Activated effector memory CD4-positive, alpha-beta T cell treated with Interleukin-2 at 50 U/mL for 16 hours (primary cell): ENCODE measurements around the gene RSPRY1.
"Not testable (repeated sequence)": the region's sequence is repeated elsewhere in the genome, so short reads cannot be mapped to it uniquely, and the experiment has no call there.

Experiments
- DNase-seq: peaks from one replicate; pipeline ENCODE4 v3.0.0-alpha.2; 2020

The RSPRY1 gene

GRCh38 chr16:57186872-57187854 is 1.0 kb downstream of the RSPRY1 start:
- DNase-seq = peak; percentile 9

GRCh38 chr16:57187902-57188710 is 2.0 kb downstream of the RSPRY1 start:
- not testable (repeated sequence) for DNase-seq

GRCh38 chr16:57188711-57189002 is 2.5 kb downstream of the RSPRY1 start:
- no peak for DNase-seq

- DNase-seq = not testable (repeated sequence)
Measured at GRCh38 chr16:57189527-57189926, 3.4 kb downstream of the RSPRY1 start.

GRCh38 chr16:57190136-57190535 is 4.0 kb downstream of the RSPRY1 start:
- DNase-seq = no peak

- DNase-seq = no peak
Measured at GRCh38 chr16:57191056-57191571, 5.0 kb downstream of the RSPRY1 start.

- no peak for DNase-seq
Measured at GRCh38 chr16:57192146-57192545, 6.0 kb downstream of the RSPRY1 start.

GRCh38 chr16:57192720-57193486 is 6.8 kb downstream of the RSPRY1 start:
- no peak for DNase-seq

GRCh38 chr16:57194512-57194911 is 8.4 kb downstream of the RSPRY1 start:
- DNase-seq = no peak

- no peak for DNase-seq
Measured at GRCh38 chr16:57196286-57196685, 10.2 kb downstream of the RSPRY1 start.

GRCh38 chr16:57196753-57197152 is 10.6 kb downstream of the RSPRY1 start:
- DNase-seq = no peak

- not testable (repeated sequence) for DNase-seq
Measured at GRCh38 chr16:57200321-57200720, 14.2 kb downstream of the RSPRY1 start.

- not testable (repeated sequence) for DNase-seq
Measured at GRCh38 chr16:57200926-57201325, 14.8 kb downstream of the RSPRY1 start.

- DNase-seq = no peak
Measured at GRCh38 chr16:57202095-57202886, 16.2 kb downstream of the RSPRY1 start.

GRCh38 chr16:57203451-57203850 is 17.3 kb downstream of the RSPRY1 start:
- DNase-seq = no peak

- DNase-seq = no peak
Measured at GRCh38 chr16:57204675-57205074, 18.5 kb downstream of the RSPRY1 start.

- no peak for DNase-seq
Measured at GRCh38 chr16:57208926-57209325, 22.8 kb downstream of the RSPRY1 start.

GRCh38 chr16:57209780-57210179 is 23.7 kb downstream of the RSPRY1 start:
- DNase-seq = no peak

GRCh38 chr16:57213462-57213861 is 27.3 kb downstream of the RSPRY1 start:
- no peak for DNase-seq

GRCh38 chr16:57216968-57217367 is 30.8 kb downstream of the RSPRY1 start:
- no peak for DNase-seq

- DNase-seq = no peak
Measured at GRCh38 chr16:57223057-57223456, 36.9 kb downstream of the RSPRY1 start.
